Endothelial cell of umbilical vein (primary cell): ENCODE data around the gene ALKBH2. TPM values are rescaled to one million over a fixed set of nuclear protein-coding genes. Genes with fewer than 3 reads are reported as not detected.

ENCODE experiments used
- BruUV-seq: library from RNA; stranded (reverse); fragments of 400-500 nt; replicated peaks from 2 replicates; lab custom pipeline; 2021; lab: Mats Ljungman, UMichigan
- CTCF ChIA-PET: fragments of 300-600, 350-600 bp; sonication (Branson Sonifier 250); formaldehyde crosslinking; loops from one replicate; lab custom pipeline; 2021; ENCODE audit warnings: antibody characterized with exemption, inconsistent platforms; lab: Charles Lee
- POLR2A ChIA-PET: fragments of 300-600, 350-600 bp; sonication (Branson Sonifier 250); formaldehyde crosslinking; loops from one replicate; lab custom pipeline; 2021; ENCODE audit warnings: antibody characterized with exemption, inconsistent platforms; lab: Charles Lee
- DNase-seq: peaks from one replicate; pipeline ENCODE4 v3.0.0-alpha.2; 2011; ENCODE audit warnings: low read depth, low spot score
- FAIRE-seq: peaks from 2 replicates; lab custom pipeline; 2011; peaks lifted over from hg19 to GRCh38; lab: Jason Lieb, UNC
- H2AFZ ChIP-seq: 2 replicates; pipeline ENCODE4 v1.6.0; 2012; ENCODE audit warnings: low read depth, low read length, control low read depth, inconsistent platforms
- H3K27ac ChIP-seq: 2 replicates; pipeline ENCODE4 v1.5.1; 2011; ENCODE audit warnings: low read depth, mild to moderate bottlenecking, control low read depth, low read length, moderate library complexity; ENCODE audit not compliant: insufficient read depth
- H3K27me3 ChIP-seq, 2 experiments: 2 replicates each; pipeline versions ENCODE4 v1.6.0 to v1.6.1; 2011; ENCODE audit warnings: low read length in 2 of 2, mixed read lengths in 1 of 2; ENCODE audit not compliant: control insufficient read depth in 2 of 2, insufficient read depth in 2 of 2
- H3K36me3 ChIP-seq, 2 experiments: 2 replicates in 1 of 2; 3 replicates in 1 of 2; pipeline ENCODE4 v1.5.1; 2011; ENCODE audit warnings: low read length in 2 of 2, mild to moderate bottlenecking in 1 of 2, moderate library complexity in 1 of 2; ENCODE audit not compliant: control insufficient read depth in 2 of 2, insufficient read depth in 2 of 2; ENCODE audit errors: extremely low read depth in 1 of 2
- H3K4me1 ChIP-seq: 3 replicates; pipeline ENCODE4 v1.5.1; 2011; ENCODE audit warnings: mild to moderate bottlenecking, low read length; ENCODE audit not compliant: control insufficient read depth, insufficient read depth; ENCODE audit errors: extremely low read depth
- H3K4me2 ChIP-seq: 2 replicates; pipeline ENCODE4 v1.6.1; 2011; ENCODE audit warnings: low read length, control low read depth, mixed read lengths; ENCODE audit not compliant: insufficient read depth
- H3K4me3 ChIP-seq, 3 experiments: fragments of 200-600 bp in 1 of 3; sonication (generic), shearing (Covaris generic) in 1 of 3; replicated peaks in 1 of 3; 2 replicates each; pipeline ENCODE4 v1.5.1; 2011 to 2016; ENCODE audit warnings: control low read depth in 3 of 3, low read length in 3 of 3, mild to moderate bottlenecking in 2 of 3, inconsistent platforms in 1 of 3, low read depth in 1 of 3, moderate library complexity in 1 of 3; ENCODE audit not compliant: insufficient read depth in 1 of 3
- H3K79me2 ChIP-seq: 2 replicates; pipeline ENCODE4 v1.6.0; 2012; ENCODE audit warnings: low read length, inconsistent platforms; ENCODE audit not compliant: control insufficient read depth, insufficient read depth
- H3K9ac ChIP-seq: replicated peaks from 2 replicates; pipeline ENCODE3; 2011; ENCODE audit warnings: low read length, control low read depth; ENCODE audit not compliant: insufficient read depth; ENCODE audit errors: extremely low read depth
- H3K9me1 ChIP-seq: replicated peaks from 3 replicates; pipeline ENCODE4 v1.6.0; 2011; ENCODE audit warnings: mild to moderate bottlenecking, low read length; ENCODE audit not compliant: control insufficient read depth, insufficient read depth; ENCODE audit errors: extremely low read depth
- H3K9me3 ChIP-seq: replicated peaks from 2 replicates; pipeline ENCODE4 v1.5.1; 2012; ENCODE audit warnings: low read length, inconsistent platforms; ENCODE audit not compliant: control insufficient read depth, insufficient read depth
- H4K20me1 ChIP-seq: replicated peaks from 2 replicates; pipeline ENCODE3; 2011; ENCODE audit warnings: mild to moderate bottlenecking, low read length; ENCODE audit not compliant: control insufficient read depth, insufficient read depth; ENCODE audit errors: extremely low read depth
- EZH2 ChIP-seq: IDR thresholded peaks from 2 replicates; pipeline ENCODE4 v1.6.1; 2012; ENCODE audit warnings: borderline replicate concordance, low read depth, mild to moderate bottlenecking, moderate library complexity, low read length, inconsistent platforms; ENCODE audit not compliant: severe bottlenecking
- FOS ChIP-seq: IDR thresholded peaks from 2 replicates; pipeline ENCODE4 v1.6.1; 2011; ENCODE audit warnings: mild to moderate bottlenecking, low read length, moderate library complexity, borderline replicate concordance; ENCODE audit not compliant: insufficient read depth
- GATA2 ChIP-seq: IDR thresholded peaks from 2 replicates; pipeline ENCODE4 v1.7.0; 2011; ENCODE audit warnings: low read depth, mild to moderate bottlenecking, moderate library complexity, mixed read lengths, low read length; ENCODE audit not compliant: insufficient read length, insufficient read depth
- MAX ChIP-seq: IDR thresholded peaks from 2 replicates; pipeline ENCODE4 v1.6.1; 2011; ENCODE audit not compliant: insufficient read depth, insufficient read length
- MYC ChIP-seq: IDR thresholded peaks from one replicate; pipeline ENCODE4 v1.6.1; 2011; ENCODE audit warnings: mild to moderate bottlenecking, low read depth, low read length
- POLR2A ChIP-seq: IDR thresholded peaks from 2 replicates; pipeline ENCODE4 v1.6.1; 2012; ENCODE audit warnings: low read depth, mild to moderate bottlenecking, control low read depth, low read length
- POLR2AphosphoS5 ChIP-seq: IDR thresholded peaks from 2 replicates; pipeline ENCODE4 v1.6.1; 2012; ENCODE audit warnings: low read depth, mild to moderate bottlenecking, control low read depth, low read length, moderate library complexity; ENCODE audit not compliant: insufficient read depth
- dilution Hi-C: fragments of 300-500 bp; cut with MboI; formaldehyde crosslinking; loops from one replicate; pipeline ENCODE4 v1.15.0; 2019; ENCODE audit warnings: low sequenced_read_pairs; ENCODE audit not compliant: extremely low pct_ligation_motif_present
- intact Hi-C: fragments of 100-400 bp; cut with micrococcal nuclease; formaldehyde crosslinking; loops from one replicate; pipeline ENCODE4 v1.10.0; 2022
- polyA plus RNA-seq, 4 experiments: library from polyadenylated mRNA; depleted of rRNA in 3 of 4; stranded (reverse) in 3 of 4; unstranded in 1 of 4; fragments of >200 nt; gene quantifications; 2 replicates each; pipeline versions ENCODE4 v1.2.1 to v1.2.3, GENCODE V29; 2011 to 2012; ENCODE audit warnings: missing spikeins in 1 of 4
- total RNA-seq: library from RNA; stranded (reverse); gene quantifications from 2 replicates; pipeline ENCODE4 v1.2.3, GENCODE V29; 2021
- TF ChIP-seq, protein P1 (sequence below), 2 donors: IDR thresholded peaks; 1 replicate in 1 of 2; 2 replicates in 1 of 2; pipeline ENCODE4 v1.5.1; 2011; ENCODE audit warnings: low read length in 2 of 2, mild to moderate bottlenecking in 2 of 2, moderate library complexity in 2 of 2, control low read depth in 1 of 2, inconsistent platforms in 1 of 2, low read depth in 1 of 2; ENCODE audit not compliant: insufficient read depth in 1 of 2; ENCODE audit errors: extremely low read depth in 1 of 2

ALKBH2 gene
- total and polyA plus RNA-seq, 2 donors (not counting 3 experiments of a cell fraction or from before 2014, with no cell fraction given), result 5.4 to 7.3 TPM

GRCh38 chr12:109097140-109097434, 3.8 kb upstream of the ALKBH2 start:
- H4K20me1 ChIP-seq, result no peaks in the 10 kb centered on the region
- H3K4me3 ChIP-seq, result peak overlapping the region; percentile 22 to 91 (median 32)
- no peak overlapping the region for H3K9ac ChIP-seq
- H3K79me2 ChIP-seq, result peaks cover 15% of the 10 kb centered on the region
- H3K4me2 ChIP-seq, result peak overlapping the region; percentile 67
- intact Hi-C loops (loop anchor here (1.0 to 5.0 kb wide), 2 partner anchors 244 to 365 kb away; partner anchors contain the start of gene CORO1C), dilution Hi-C loops (no loop called here)
- no peak overlapping the region for H3K27ac ChIP-seq
- H3K27me3 ChIP-seq, result no peaks in the 10 kb centered on the region
- CTCF ChIA-PET, result interaction anchor here (0.6 to 0.9 kb wide), 2 partner anchors 216 to 1865 kb away, joined by 3 to 5 read pairs; no protein-coding TSS in a partner anchor
- peaks cover 19% of the 10 kb centered on the region for H3K4me1 ChIP-seq
- no TSS peak for BruUV-seq
- no peaks in the 10 kb centered on the region for H3K9me1 ChIP-seq
- DNase-seq, result no peak
- peak overlapping the region; percentile 96 for H2AFZ ChIP-seq
- no peak for FAIRE-seq
- TF ChIP-seq GATA2 (no peak), MYC (no peak), POLR2A (no peak), FOS (no peak), EZH2 (no peak), MAX (no peak), POLR2AphosphoS5 (no peak)
- TF ChIP-seq, protein P1, sequence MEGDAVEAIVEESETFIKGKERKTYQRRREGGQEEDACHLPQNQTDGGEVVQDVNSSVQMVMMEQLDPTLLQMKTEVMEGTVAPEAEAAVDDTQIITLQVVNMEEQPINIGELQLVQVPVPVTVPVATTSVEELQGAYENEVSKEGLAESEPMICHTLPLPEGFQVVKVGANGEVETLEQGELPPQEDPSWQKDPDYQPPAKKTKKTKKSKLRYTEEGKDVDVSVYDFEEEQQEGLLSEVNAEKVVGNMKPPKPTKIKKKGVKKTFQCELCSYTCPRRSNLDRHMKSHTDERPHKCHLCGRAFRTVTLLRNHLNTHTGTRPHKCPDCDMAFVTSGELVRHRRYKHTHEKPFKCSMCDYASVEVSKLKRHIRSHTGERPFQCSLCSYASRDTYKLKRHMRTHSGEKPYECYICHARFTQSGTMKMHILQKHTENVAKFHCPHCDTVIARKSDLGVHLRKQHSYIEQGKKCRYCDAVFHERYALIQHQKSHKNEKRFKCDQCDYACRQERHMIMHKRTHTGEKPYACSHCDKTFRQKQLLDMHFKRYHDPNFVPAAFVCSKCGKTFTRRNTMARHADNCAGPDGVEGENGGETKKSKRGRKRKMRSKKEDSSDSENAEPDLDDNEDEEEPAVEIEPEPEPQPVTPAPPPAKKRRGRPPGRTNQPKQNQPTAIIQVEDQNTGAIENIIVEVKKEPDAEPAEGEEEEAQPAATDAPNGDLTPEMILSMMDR (IDR thresholded peaks at IDR 0.05; ENCODE audit: extremely low read depth in 1 of 2, insufficient read depth in 1 of 2, low read depth in 1 of 2, low read length in 2 of 2), result no peak
- POLR2A ChIA-PET, result interaction anchor here (0.6 kb wide), 1 partner anchor 535 kb away, joined by 3 read pairs; the partner anchor contains the start of gene ISCU
- H3K36me3 ChIP-seq, result peaks cover 5 to 7% of the 10 kb centered on the region in 2 experiments
- no peaks in the 10 kb centered on the region for H3K9me3 ChIP-seq
